Activated CD4-positive, CD25-positive, alpha-beta regulatory T cell treated with anti-CD3 and anti-CD28 coated beads, Interleukin-2, amount 50 U/mL, for 24 hours (primary cell): ENCODE measurements around the gene TMEM187.

ENCODE experiments used
- ATAC-seq, 2 donors: fragments of 150-1000 bp; cut with Tn5 transposase; one replicate each; pipeline ENCODE4 v1.10.0; 2021; ENCODE audit warnings: mild to moderate bottlenecking in 1 of 2, moderate library complexity in 1 of 2

TMEM187 gene

DNA sequence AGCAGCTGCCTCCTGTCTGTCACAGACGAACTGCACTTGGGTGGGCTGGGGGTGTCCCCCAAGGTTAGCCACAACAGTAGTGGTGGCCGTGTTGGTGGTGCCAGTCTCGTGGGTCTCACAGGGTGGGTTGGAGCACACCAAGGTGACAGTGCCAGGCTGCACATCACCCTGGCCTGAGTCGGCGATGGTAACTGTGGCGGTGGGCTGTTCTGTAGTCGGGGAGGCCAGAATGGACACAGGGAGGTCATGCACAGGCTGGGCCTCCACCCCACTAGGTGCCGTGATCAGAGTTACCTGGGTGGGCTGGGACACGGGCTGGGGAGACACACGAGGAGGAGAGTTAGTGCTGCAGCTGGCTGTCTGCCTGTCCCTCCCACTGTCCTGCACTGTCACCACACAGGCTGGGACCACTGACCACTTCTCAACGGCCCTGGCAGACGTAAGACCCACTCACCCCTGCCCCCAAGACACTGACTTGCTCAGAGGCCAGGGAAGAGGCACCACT lies 17.3 kb upstream of the TMEM187 start:
- ATAC-seq: no peak

DNA sequence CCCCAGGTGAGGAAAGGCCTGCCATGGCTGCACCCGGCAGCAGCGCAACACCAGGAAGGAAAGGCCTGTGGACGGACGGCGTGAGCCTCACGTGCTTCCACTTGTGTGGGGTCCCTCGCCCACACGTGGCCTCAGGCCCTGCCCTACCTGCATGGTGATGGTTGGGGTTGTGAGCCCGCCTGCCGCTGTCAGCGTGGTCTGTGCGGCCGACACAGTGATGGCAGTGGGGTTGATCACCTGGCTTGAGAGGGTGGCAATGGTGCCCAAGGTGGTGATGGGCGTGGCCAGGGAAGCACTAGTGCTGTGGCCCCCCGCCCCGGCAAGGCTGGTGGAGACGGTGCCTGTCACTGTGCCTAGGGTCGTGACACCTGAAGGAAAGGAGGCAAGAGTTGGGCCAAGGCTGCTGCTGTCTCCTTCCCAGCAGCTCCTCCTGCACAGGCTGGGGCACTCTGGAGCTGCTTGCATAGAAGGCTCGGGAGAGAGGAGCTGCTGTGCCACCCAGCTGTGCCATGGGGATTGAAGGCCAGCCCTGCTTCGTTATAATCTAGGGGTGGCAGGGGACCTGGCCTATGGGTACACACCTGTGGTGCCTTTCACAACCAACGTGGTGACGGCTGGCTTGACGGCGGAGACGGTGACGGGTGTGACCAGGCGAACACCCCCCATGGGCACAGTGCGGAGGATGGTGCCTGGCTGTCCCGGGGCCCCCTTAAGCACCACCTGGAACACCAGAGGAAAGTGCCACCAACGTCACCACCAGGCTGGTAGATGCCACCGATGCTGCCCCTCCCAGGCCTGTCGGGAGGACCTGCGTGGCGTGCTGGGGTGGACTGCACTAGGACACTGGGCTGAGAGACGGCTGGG lies 16.3 kb upstream of the TMEM187 start:
- ATAC-seq: no peak

DNA sequence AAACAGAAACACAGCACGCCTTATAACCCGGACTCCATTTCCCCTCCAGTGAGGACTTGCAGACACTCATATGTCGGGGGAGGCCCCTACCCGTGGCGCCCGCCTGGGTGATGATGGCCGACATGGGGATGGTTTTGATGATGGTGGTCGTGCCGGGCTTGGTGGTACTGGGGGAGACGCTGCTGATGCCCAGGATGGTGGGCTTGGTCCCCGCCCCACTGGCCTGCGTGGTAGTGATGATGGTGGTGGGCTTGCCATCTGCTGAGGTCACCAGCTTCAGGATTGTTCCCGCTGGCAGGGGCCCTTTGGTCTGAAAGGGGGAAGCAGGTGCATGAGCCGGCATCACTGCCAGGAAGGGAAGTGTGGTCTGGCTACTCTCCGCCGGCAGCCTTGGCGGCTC lies 15.3 kb upstream of the TMEM187 start:
- ATAC-seq: no peak

DNA sequence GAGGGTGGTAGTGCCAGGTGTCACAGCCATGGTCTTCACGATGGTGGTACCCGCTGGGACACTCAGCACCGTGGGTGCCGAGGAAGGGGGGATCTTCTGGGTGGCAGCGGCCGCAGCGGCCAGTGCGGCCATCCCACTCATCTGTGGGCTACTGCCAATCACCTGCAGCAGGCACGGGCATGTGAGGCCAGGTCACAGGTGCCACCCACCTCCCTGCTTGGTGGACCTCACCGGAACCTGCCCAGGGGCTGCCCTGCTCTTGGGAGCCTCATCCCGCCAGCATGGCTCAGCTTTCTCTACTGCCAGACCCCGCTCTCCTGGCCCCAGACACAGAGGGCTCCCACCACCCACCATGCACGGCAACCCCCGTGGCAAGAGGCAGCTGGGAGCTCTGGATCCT lies 13.9 kb upstream of the TMEM187 start:
- ATAC-seq: no peak

DNA sequence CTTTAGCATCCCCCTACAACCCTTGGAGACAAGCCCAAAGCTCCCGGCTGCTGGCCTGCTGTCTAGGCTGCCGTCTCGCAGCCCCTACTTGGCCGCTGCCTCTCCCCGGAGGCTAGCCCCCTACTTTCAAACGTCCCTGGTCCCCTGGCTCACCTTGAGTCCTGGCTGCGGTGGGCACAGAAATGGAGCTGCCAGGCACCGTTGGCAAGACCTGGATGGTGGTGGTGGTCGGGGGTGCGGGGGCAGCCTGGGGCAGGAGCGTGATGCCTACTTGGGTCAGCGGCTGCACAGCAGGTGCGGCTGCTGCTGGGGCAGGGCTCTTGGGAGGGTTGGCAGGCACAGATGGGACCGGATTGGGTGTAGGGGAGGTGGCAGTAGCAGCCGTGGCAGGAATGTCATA lies 12.9 kb upstream of the TMEM187 start:
- no peak for ATAC-seq

DNA sequence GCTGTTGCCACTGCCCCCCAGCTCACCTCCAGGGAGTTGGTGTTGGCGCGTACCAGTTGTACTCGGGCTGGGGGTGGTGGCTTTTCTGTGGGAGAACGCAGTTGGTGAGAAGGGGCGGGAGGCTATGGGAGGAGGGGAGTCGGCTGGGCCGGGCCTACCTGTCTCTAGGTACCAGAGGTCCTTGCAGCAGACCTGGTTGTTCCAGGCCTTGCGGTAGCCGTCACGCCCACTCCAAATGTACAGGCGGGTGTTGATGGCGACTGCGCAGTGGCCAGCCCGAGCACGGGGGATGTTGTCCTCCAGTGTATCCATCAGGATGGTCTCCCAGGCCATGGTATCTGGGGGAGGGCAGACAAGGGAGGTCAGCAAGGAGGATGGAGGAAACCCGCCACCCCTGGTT lies 12.5 kb upstream of the TMEM187 start:
- no peak for ATAC-seq

DNA sequence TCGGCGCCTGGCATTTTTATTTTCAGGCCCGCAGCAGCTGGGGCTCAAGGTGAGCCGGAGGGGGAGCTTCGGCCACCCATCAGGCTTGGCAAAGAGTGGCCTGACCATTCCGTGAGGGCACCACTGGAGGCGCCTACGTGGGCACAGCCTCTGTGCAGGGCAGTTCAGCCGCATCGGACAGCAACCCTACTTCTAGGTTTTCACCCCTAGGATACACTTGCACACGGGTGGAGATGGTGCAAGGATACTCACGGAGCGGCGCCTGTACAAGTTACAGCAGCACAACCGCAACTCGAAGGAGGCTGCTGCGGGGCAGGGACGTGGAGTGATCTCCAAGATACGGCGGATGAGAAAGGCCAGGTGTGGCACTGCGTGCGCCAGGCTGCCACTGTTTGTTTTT lies 11.8 kb upstream of the TMEM187 start:
- ATAC-seq: no peak

DNA sequence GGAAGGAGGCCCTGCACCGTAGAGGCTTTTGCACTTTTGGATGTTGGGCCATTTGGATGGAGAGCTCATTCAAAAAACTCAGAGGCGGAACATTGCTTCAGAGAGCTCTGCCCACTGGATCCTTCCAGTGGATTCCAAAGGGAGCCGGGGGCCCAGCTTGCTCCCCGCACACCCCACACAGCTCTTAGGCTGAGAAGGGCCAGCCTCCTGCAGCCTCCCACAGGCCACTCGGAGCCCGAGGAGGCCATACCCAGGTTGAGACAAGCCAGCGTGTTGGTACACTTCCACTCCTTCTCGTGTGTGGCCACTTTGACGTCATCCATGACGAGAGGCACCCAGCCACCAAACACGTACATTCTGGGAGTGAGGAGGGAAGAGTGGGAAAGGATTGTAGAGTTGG lies 11.3 kb upstream of the TMEM187 start:
- ATAC-seq: no peak

DNA sequence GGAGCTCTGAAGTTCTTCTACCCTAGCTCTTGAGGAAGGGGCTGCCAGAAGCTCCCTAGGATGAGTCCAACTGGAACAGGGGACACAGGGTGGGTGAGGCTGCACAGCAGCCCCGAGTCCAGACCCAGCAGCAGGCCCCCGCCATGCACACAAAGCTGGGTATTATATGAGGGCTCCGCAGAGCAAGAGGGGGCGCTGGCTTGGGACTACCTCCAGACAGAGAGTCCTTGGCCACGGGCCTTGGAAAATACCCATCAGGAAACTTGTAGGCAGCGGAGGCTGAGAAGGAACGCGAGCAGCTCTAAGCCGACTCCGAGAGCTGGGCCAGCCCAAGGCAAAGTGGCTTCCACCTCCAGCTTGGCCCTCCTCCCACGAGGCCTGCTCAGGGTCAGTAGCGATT lies 9.0 kb upstream of the TMEM187 start:
- ATAC-seq: no peak

DNA sequence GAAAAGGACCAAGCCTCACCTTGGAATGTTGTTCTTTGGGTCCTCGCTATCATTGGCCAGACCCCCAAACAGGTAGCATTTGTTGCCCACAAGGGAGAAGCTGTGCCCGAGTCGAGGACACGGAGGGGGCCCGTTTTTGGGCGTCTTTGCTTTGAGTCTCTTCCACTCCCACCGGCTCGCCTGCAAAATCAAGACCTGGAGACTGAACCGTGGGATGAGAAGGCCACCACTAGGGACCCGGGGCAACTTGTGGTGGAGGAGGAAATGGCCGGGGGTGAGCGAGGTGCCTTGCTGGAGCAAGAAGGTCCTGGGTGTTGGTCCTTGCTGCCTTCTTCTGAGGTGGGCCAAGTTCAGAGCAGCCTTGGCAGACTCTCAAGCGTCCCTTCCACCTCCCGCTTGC lies 8.4 kb upstream of the TMEM187 start:
- no peak for ATAC-seq

DNA sequence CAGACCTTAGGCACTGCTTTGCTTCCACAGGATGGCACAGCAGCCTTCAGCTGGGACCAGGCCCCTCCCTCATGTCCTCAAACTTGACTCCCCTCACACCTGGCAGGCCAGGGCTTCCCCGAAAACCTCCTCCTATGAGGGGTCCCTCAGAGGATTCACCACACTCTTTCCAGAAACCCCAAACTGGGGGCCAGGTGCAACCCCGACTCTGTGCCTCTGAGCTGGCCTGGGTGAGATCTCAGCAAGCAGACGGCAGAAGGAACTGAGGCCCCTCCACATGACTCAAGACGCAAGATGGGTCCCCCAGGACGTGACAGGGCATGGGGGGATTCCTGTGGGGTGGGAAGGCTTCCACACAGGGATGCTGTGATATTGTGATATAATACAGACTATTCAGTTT lies 7.1 kb upstream of the TMEM187 start:
- ATAC-seq: no peak

DNA sequence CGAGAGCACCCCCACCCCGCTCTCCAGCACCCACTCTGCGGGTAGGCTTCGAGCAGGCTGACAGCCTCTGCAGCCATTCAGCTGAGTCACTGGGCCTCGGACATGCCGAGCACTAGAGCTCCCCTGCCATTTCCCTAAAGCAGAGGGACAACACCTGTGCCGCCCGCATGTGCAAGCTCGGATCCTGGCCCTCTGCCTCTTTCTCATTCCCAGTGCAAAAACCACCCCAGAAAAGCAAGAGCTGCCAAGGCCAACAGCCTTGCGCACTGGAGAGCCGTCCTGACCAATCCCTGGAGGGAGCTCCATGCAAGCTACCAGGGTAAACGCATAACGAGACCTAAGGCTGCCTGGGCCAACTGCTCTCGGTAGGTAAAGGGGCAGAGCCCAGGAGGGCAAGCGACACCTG lies 6.3 kb upstream of the TMEM187 start:
- ATAC-seq: no peak

DNA sequence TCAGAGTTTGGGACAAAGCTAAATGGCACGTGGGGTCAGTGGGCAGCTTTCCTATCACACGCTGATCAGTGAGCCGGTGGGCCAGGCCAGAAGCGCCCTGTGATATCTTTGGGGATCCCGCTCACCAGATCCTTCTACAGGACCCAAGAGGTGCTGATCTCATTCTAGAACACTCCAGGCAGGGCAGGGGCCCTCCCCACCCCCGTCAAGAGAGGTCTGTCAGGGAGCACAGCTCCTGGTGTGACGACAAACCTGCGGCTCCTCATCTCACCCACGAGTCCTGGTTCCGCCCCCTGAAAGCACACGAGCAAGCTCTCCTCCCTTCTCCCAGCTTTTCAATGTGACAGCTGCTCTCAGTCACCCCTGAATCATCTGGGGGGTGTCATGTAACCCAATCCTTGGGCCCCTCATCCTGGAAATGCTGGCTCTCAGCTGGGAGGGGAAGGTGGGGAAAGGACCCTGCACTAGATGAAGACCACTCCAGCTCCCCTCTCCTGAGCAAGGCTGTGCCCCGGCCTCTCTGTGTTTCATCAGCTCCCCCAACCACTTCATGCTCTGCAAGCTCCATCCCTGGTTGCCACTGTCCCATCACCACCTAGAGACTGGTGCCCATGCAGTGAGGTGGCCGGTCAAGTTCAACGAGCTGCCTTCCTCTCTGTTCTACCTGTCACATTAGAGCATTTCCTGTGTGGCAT lies 5.6 kb upstream of the TMEM187 start:
- ATAC-seq: no peak

DNA sequence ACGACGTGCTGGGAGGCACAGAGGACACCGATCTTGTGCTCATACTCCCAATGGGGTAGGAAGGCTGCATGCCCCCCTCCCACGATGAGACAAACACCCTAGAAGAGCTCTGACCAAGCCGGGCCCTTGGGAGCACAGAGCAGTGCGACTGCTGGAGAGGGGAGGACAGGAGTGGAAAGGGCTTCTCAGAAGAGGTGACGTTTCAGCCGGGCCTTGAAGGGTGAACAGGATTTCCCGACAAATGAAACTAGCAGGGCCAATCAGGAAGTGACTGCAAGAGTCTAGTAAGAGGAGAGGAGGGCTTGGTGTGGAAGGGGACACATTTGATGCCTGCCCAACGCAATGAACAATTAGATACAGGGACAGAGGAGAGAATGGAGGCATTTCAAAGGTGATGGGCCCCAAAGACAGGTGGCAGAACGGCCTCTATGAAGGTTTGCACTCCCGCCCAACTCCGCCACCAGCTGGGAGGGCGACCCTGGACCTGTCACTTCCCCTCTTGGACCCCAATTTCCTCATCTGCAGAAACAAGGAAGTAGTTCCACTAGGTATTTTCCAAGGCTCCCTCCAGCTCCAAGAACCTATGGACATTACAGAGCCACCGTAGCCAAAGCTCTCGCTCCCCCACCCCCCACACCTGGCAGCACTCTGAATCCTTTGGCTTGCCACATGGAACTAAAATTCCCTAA lies 4.9 kb upstream of the TMEM187 start:
- no peak for ATAC-seq

DNA sequence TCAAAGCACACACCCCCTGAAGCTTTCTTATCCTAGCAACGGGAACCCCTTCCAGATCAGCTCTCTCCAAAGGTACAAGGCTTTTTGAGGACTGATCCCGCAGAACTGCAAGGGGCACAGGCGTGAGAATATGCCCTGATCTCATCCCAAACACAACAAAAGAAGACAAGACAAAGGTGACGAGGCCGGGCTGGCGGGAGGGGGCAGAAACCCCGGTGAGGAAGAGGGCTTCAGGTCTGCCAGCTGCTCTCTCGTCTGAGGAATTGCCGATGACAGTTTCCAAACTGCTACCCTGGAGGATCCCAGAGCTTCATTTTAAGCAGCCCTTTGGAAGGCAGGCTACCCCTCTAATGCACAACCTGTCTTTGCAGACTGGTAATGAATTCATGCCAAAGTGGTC lies 4.3 kb upstream of the TMEM187 start:
- no peak for ATAC-seq

DNA sequence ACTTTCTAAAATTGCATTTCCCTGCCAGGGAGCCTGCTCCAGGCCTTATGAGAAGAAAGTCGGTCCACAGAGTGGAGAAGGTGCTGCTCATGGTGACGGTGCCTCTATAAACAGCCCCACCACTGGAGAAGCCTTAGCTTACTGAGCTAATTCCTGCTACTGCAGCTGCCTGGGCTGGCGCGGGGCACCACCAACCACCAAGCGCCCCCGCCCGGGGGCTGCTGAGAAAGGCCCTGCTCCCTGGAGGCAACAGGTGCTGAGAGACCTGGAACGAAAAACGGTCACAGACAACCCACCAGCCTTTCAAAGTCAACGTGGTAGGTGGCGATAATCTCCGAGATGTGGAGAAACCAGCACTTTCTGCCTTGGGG lies 3.8 kb upstream of the TMEM187 start:
- no peak for ATAC-seq

DNA sequence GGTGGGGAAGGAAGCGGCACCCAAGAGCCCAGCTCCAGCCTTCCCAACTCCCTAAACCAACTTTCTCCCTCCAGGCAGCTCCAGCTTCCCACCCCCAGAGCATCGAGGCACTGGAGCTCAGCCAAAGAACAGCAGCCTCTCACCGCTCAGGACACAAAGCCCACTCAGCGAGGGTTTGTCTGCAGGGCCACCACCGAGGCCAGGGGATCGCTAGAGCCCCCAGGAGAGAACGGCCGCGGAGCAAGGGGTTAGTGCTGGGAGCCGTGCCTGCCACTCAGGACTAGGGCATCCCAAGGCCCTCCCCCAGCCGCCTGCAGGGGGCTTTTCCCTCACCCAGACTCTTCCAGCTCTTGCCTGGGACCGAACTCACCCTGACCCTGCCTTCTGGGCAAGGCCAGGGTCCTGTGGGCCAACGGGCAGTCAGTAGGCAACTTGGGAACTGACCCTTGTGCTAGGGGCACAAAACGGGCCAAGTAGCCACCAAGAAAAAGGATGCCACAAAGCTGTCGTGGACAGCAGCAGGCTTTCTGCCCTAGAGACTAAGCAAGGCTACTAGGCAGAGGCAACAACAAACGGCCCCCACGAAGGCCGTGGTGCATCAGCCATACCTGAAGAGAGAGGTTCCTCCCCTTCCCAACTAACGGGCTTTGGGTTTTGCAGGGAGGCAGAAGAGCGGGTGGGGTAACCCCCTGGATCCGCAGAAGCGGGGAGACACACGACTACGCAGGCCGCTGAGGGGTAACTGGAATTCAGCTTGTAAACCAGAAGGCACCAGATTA lies 3.2 kb upstream of the TMEM187 start:
- ATAC-seq: no peak

DNA sequence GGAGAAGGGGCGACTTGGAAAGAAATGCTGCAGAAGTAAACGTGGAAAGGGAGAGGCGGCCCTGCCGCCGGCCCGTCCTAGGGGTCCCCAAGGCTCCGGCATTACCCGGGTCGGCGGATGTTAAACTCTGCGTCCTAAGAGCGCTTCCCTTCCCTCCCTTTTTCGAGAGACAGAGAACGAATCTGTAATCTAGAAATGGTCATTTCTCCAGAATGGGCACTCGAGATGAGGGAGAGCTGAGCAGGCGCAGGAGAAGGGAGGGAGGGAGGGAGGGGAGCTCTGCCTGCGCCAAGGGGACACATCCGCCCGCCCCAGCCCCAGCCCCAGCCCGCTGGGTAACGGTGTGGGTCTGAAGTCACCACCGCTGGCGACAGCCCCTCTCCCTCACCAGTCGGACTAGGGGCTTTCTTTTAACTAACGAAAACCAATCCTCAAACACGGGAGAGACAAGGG lies 2.6 kb upstream of the TMEM187 start:
- ATAC-seq: no peak

DNA sequence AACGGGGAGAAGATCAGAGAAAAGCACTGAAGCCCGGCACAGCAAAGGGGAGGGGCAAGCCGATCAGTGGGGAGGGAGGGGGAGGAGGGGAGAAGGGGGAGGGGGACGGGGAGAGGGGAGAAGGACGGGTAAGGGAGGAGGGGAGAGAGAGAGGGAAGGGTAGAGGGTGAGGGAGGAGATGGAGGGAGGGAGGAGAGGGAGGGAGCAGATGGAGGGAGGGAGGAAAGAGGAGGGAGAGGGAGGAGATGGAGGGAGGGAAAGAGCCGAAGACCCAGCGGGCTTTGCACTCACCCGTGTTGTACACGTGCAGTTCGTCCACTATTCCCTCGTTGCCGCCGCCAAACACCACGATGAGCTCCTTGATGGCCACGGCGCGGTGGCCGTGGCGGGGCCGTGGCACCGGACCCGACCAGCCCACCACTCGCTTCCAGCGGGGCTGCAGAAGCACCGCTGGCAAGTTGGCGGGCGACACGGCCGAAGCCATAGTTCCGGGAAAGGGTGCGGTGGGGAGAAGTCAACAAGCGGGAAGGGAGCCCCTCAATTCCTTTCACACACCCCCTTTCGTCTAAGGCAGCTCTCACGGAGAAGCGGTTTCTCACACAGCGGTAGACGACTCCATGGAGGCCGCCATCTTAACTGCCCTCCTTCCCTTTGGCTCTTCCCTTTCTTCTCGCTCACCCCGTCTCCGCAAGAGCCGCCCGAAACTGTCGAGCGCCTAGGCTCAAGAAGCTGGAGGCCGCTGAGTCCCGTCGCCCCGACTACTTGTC lies 2.0 kb upstream of the TMEM187 start:
- ATAC-seq: no peak

DNA sequence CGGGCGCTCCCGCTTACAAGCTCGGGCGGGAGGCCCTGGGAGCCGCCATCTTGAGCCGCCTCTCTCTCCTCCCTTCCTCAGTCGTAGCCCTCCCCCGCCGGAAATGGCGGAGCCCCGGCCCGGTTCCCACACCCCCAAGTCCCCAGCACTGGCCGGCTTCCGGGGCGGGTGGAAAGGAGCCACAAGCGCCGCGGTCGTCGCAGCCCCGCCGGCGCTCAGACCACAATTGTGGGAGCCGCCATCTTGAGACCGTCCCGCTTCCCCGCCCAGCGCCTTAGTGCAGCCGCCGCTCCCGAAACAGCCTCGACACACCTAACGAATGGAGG lies 1.5 kb upstream of the TMEM187 start:
- peak; percentile 49 to 51 for ATAC-seq

DNA sequence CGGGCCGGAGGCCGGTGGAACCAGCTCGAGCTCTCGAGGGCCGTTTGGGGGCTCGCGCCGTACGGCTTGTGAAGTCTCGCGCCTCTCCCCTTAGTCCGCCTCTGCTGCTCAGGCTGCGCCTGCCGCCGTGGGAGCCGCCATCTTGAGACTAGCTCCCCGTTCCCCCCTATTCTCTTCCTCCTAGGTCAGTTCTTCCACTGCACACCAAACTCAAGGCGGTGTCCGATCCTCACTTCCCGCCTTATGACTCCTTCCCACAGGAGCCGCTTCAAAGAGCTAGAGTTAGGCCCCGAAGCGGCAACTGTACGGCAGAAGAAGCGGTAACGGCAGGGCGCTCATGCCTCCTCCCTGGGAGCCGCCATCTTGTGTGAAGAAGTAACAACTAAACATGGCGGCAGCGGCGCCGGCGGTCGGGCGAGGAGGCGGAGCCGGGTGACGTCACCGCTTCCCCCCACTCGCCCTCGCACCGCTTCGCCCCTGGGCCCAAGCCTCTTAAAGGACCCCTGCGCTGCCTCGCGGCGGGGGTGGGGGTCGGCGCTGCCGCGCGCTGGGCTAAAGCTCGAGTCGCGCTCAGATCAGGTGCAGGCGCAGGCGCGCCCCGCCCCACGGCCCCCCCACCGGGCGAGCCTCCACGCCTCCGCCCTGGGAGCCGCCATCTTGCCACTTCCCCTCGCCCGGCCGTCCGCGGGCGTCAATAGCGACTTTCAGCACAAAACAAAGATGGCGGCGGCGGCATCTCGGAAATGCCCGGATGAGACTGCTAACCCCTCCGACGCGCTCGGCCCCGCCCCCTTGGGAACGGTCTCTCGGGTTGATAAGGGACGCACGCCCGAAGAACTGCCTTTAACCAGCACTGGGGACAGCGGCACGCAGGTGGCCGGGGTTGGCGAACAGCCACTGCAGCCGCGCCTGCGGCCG lies 845 bp upstream of the TMEM187 start, which contains the start of gene HCFC1:
Gene HCFC1 (minus strand): TSS at position 369 of the 918 bp plus-strand sequence. CDS start 978 bp downstream, outside the sequence.
- ATAC-seq: peak; percentile 35 to 45
